Neural progenitor cell (in vitro differentiated cells): ENCODE data around the gene SRRM2. TPM values are rescaled to one million over a fixed set of nuclear protein-coding genes. Genes with fewer than 3 reads are reported as not detected.

Source experiments
- DNase-seq: peaks from one replicate; pipeline ENCODE4 v3.0.0-alpha.2; 2016; ENCODE audit warnings: low spot score
- H2AFZ ChIP-seq: fragments of 200-600 bp; sonication (generic); replicated peaks from 2 replicates; pipeline ENCODE4 v1.6.1; 2016; ENCODE audit warnings: antibody characterized with exemption
- H3F3A ChIP-seq: fragments of 200-600 bp; sonication (generic); 2 replicates; pipeline ENCODE4 v1.6.1; 2016; ENCODE audit warnings: antibody characterized with exemption, low read depth
- H3K27ac ChIP-seq: fragments of 200-600 bp; sonication (generic); 2 replicates; pipeline ENCODE4 v1.5.1; 2016; ENCODE audit warnings: mild to moderate bottlenecking
- H3K27me3 ChIP-seq: fragments of 200-600 bp; sonication (generic); 2 replicates; pipeline ENCODE4 v1.6.1; 2016; ENCODE audit warnings: mild to moderate bottlenecking, moderate library complexity
- H3K36me3 ChIP-seq: fragments of 200-600 bp; sonication (generic); 2 replicates; pipeline ENCODE4 v1.5.1; 2016
- H3K4me1 ChIP-seq: fragments of 200-600 bp; sonication (generic); 2 replicates; pipeline ENCODE4 v1.6.1; 2016; ENCODE audit warnings: mixed run types
- H3K4me2 ChIP-seq: fragments of 200-600 bp; sonication (generic); 2 replicates; pipeline ENCODE4 v1.6.1; 2016
- H3K4me3 ChIP-seq: fragments of 200-600 bp; sonication (generic); 2 replicates; pipeline ENCODE4 v1.5.1; 2016
- H3K79me2 ChIP-seq: fragments of 200-600 bp; sonication (generic); 2 replicates; pipeline ENCODE4 v1.6.1; 2016; ENCODE audit warnings: low read depth
- H3K9ac ChIP-seq: fragments of 200-600 bp; sonication (generic); 2 replicates; pipeline ENCODE4 v1.6.1; 2016
- H3K9me3 ChIP-seq: fragments of 200-600 bp; sonication (generic); 2 replicates; pipeline ENCODE4 v1.5.1; 2016; ENCODE audit warnings: low read depth
- H4K20me1 ChIP-seq: fragments of 200-600 bp; sonication (generic); 2 replicates; pipeline ENCODE4 v1.6.1; 2016; ENCODE audit warnings: low read depth
- H3K27ac Mint-ChIP-seq: 3 replicates; pipeline ENCODE4 v1.8.0; 2021; ENCODE audit warnings: mixed read lengths
- H3K27me3 Mint-ChIP-seq: 2 replicates; pipeline ENCODE4 v1.8.0; 2022; ENCODE audit warnings: low read depth, mild to moderate bottlenecking, inconsistent platforms, moderate library complexity, mixed read lengths; ENCODE audit not compliant: insufficient read depth
- H3K36me3 Mint-ChIP-seq: 3 replicates; pipeline ENCODE4 v1.8.0; 2021; ENCODE audit warnings: mixed read lengths
- H3K4me1 Mint-ChIP-seq: 3 replicates; pipeline ENCODE4 v1.8.0; 2021; ENCODE audit warnings: mixed read lengths
- H3K4me3 Mint-ChIP-seq: 3 replicates; pipeline ENCODE4 v1.8.0; 2021; ENCODE audit warnings: mild to moderate bottlenecking, moderate library complexity, mixed read lengths
- H3K9me3 Mint-ChIP-seq: 3 replicates; pipeline ENCODE4 v1.8.0; 2020; ENCODE audit warnings: mixed read lengths
- EZH2 ChIP-seq: fragments of 200-600 bp; sonication (generic); IDR thresholded peaks from 2 replicates; pipeline ENCODE4 v1.6.1; 2017; ENCODE audit warnings: antibody characterized with exemption, mild to moderate bottlenecking, moderate library complexity
- EZH2phosphoT487 ChIP-seq: fragments of 200-600 bp; sonication (generic); IDR thresholded peaks from 2 replicates; pipeline ENCODE4 v1.6.1; 2017; ENCODE audit warnings: antibody characterized with exemption
- total RNA-seq: library from RNA; depleted of rRNA; stranded (reverse); fragments of >200 nt; gene quantifications from 2 replicates; pipeline ENCODE4 v1.2.3, GENCODE V29; 2015; ENCODE audit warnings: low replicate concordance
- TF ChIP-seq, protein P1 (sequence below): fragments of 200-600 bp; sonication (generic); IDR thresholded peaks from 2 replicates; pipeline ENCODE4 v1.5.1; 2017; ENCODE audit warnings: antibody characterized with exemption, mild to moderate bottlenecking

The SRRM2 gene
- total RNA-seq, 1 donor from 2014 or later = 82.3 TPM

DNA sequence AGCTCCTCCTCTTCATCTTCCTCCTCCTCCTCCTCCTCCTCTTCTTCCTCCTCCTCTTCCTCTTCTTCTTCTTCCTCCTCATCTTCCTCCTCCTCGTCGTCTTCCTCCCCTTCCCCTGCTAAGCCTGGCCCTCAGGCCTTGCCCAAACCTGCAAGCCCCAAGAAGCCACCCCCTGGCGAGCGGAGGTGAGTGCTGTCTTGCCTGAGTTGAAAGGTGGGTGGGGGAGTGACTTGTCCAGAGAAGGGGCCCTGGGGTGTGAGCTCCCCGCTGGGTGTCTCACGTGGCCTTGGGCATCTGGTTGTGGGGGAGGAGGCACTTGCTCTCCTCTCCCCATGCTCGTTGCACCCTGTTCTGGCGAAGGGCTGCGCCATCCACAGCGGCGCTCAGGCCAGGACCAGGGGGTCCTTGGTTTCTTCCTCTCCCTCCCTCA is 16.7 kb downstream of the SRRM2 start:
- Histone ChIP-seq H4K20me1 (peaks cover 74% of the 10 kb centered on the region), H3K27ac (no peak overlapping the region), H3K9ac (no peak overlapping the region), H3K4me2 (no peak overlapping the region), H3K79me2 (peaks cover 61% of the 10 kb centered on the region), H3F3A (peaks cover 74% of the 10 kb centered on the region), H2AFZ (no peak overlapping the region), H3K4me3 (no peak overlapping the region), H3K9me3 (no peaks in the 10 kb centered on the region), H3K36me3 (peaks cover 9% of the 10 kb centered on the region), H3K4me1 (no peaks in the 10 kb centered on the region), H3K27me3 (no peaks in the 10 kb centered on the region)
- Mint-ChIP-seq H3K9me3 (peaks cover 11% of the 10 kb centered on the region), H3K4me3 (no peak overlapping the region), H3K27ac (no peak overlapping the region), H3K27me3 (peaks cover 17% of the 10 kb centered on the region), H3K4me1 (peaks cover 6% of the 10 kb centered on the region), H3K36me3 (peaks cover 53% of the 10 kb centered on the region)
- no peak for DNase-seq
- TF ChIP-seq EZH2phosphoT487 (no peak), EZH2 (no peak)
- TF ChIP-seq, protein P1, sequence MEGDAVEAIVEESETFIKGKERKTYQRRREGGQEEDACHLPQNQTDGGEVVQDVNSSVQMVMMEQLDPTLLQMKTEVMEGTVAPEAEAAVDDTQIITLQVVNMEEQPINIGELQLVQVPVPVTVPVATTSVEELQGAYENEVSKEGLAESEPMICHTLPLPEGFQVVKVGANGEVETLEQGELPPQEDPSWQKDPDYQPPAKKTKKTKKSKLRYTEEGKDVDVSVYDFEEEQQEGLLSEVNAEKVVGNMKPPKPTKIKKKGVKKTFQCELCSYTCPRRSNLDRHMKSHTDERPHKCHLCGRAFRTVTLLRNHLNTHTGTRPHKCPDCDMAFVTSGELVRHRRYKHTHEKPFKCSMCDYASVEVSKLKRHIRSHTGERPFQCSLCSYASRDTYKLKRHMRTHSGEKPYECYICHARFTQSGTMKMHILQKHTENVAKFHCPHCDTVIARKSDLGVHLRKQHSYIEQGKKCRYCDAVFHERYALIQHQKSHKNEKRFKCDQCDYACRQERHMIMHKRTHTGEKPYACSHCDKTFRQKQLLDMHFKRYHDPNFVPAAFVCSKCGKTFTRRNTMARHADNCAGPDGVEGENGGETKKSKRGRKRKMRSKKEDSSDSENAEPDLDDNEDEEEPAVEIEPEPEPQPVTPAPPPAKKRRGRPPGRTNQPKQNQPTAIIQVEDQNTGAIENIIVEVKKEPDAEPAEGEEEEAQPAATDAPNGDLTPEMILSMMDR = no peak

GRCh38 chr16:2769675-2770056 is 17.2 kb downstream of the SRRM2 start:
- H3K27me3 ChIP-seq = no peaks in the 10 kb centered on the region
- peaks cover 4% of the 10 kb centered on the region for H3K36me3 ChIP-seq

GRCh38 chr16:2770057-2770951 is 17.9 kb downstream of the SRRM2 start:
- Mint-ChIP-seq H3K27me3 (peaks cover 16% of the 10 kb centered on the region), H3K4me3 (no peak overlapping the region), H3K4me1 (peaks cover 6% of the 10 kb centered on the region), H3K9me3 (peaks cover 5% of the 10 kb centered on the region), H3K27ac (no peak overlapping the region), H3K36me3 (peaks cover 41% of the 10 kb centered on the region)
- DNase-seq = no peak
- H3K27ac ChIP-seq = peak overlapping the region; percentile 58
- H3K4me1 ChIP-seq = no peaks in the 10 kb centered on the region
- H4K20me1 ChIP-seq = peaks cover 76% of the 10 kb centered on the region
- no peak overlapping the region for H3K9ac ChIP-seq
- no peaks in the 10 kb centered on the region for H3K9me3 ChIP-seq
- H3F3A ChIP-seq = peaks cover 72% of the 10 kb centered on the region
- no peaks in the 10 kb centered on the region for H3K27me3 ChIP-seq
- no peak overlapping the region for H2AFZ ChIP-seq
- TF ChIP-seq EZH2 (no peak), EZH2phosphoT487 (no peak)
- TF ChIP-seq, protein P1 = no peak
- H3K4me2 ChIP-seq = no peak overlapping the region
- no peaks in the 10 kb centered on the region for H3K36me3 ChIP-seq
- peaks cover 61% of the 10 kb centered on the region for H3K79me2 ChIP-seq
- no peak overlapping the region for H3K4me3 ChIP-seq

More at GRCh38 chr16:2769675-2770056, 17.2 kb downstream of the SRRM2 start:
- Mint-ChIP-seq H3K4me1 (peaks cover 6% of the 10 kb centered on the region), H3K4me3 (no peak overlapping the region), H3K27ac (no peak overlapping the region), H3K9me3 (peaks cover 11% of the 10 kb centered on the region), H3K36me3 (peaks cover 48% of the 10 kb centered on the region), H3K27me3 (peaks cover 17% of the 10 kb centered on the region)
- DNase-seq = no peak
- Histone ChIP-seq H3K9me3 (no peaks in the 10 kb centered on the region), H3K4me1 (no peaks in the 10 kb centered on the region), H3F3A (peaks cover 71% of the 10 kb centered on the region), H3K4me3 (no peak overlapping the region), H3K4me2 (no peak overlapping the region), H2AFZ (no peak overlapping the region), H3K27ac (peak overlapping the region; percentile 58), H3K79me2 (peaks cover 61% of the 10 kb centered on the region), H3K9ac (no peak overlapping the region), H4K20me1 (peaks cover 74% of the 10 kb centered on the region)
- no peak for TF ChIP-seq EZH2phosphoT487
- TF ChIP-seq, protein P1 = no peak
